ENCODE results near the gene AIF1.
"Not testable (repeated sequence)": the region's sequence is repeated elsewhere in the genome, so short reads cannot be mapped to it uniquely, and the experiment has no call there.

Gene AIF1

DNA sequence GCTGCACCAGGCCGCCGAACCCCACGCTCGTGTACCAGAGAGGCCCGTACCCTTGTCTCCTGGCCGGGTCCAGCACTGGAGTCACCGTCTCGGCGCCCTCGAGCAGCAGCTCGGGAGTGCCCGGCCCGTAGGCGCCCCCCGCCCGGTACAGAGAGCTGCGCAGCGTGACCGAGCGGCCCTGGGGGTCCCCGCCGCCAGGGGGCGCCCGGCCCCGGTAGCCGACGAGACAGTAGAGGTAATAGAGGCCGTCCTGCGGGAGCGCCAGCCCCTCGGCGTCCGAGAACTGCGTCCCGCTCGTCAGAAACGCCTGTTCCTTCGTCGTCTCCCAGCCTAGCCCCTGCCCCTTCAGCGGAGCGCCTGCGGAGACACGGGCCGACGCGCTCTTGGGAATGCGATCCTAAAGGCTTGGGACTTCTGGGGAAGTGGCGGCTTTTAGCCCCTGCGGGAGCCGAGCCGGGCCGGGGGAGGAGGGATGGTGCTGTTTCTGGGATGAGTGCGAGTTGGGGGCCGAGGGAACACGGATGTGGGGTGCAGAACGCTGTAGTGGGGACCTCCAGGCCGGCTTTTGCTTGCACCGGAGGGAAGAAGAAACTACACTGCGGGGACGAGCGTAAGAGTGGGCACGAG is 34.1 kb upstream of the AIF1 start:
- peak; percentile 86 to 88 for DNase-seq (ENCODE audit: low read depth in 2 of 2)

DNA sequence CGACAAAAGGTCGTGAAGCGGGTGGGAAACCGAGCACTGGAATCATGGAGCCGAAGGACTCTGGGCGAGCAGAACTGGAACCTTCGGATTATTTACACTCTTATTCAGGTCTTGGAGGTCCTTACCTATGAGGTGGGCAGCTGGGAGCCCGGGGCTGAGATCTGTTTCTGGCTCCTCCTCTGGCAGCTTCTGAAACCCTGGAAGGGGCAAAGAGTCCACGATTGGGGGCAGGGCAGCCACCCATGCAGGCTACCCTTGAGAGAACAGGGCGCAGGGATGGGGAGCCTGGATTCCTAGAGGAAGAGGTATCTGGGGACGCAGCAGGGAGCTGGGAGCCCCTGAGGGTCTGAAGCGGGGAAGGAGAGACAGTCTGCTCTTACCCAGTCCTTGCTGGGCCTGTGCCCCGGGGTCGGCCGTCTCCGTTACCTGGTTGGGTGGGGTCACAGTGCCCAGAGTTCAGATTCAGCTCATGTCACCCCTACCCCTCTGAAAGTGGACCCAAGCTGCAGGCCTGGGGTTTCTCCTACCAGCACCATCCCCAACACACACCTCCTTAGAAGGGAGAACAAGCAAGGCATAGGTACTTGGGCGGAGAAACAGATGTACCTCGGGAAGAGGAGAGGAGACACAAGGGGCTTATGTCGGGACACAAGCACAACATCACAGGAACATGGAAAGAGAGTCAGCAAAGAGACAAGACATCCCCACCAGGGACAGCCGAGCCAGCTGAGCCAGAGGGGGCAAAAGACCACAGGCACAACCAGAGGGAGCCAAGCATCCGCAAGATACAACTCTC is 33.4 kb upstream of the AIF1 start:
- no peak for DNase-seq (ENCODE audit: low read depth in 2 of 2)

DNA sequence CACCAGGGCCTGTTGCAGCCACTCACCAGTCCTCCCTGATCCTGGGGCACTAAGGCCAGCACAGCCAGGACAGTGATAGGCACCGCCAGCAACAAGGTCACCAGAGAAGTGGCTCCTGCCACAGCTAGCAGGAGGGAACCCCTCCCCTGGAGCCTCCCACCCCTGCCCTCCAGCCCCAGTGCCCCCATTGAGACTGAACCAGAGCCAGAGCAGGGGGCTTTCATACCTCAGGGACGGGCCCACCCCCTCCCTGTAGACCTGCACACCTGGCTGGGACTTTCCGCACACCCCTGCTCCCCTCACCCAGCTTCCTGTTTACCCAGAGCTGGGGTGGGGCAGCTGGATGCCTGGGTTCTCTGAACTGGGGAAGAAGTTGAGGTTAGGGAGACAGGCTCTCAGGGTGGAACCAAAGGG is 32.8 kb upstream of the AIF1 start, which contains the start of gene LTB:
Gene LTB, minus strand, starts transcription at position 195 of the 414 bp plus-strand sequence. Its CDS starts 7 bp downstream, at position 188.
- DNase-seq (ENCODE audit: low read depth in 2 of 2): no peak

DNA sequence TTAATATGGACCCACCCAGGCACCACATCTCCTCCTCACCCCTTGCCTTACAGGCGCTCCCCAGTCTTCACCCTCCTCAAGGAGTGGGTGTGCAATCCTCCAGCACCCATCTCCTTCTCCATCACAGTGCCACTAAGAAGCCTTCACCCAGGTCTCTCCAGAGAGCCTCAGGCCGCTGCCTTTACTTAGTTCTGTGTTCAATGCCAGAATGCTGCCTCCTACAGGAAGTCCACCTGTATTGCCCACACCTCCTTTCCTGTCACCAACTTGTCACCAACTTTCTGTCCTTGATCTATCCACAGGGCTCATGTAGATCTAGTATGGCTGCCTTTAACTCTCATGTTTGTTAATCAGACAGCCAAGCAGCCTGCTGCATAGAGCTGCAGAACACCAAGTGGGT is 29.5 kb upstream of the AIF1 start:
- DNase-seq (ENCODE audit: low read depth in 2 of 2): no peak

DNA sequence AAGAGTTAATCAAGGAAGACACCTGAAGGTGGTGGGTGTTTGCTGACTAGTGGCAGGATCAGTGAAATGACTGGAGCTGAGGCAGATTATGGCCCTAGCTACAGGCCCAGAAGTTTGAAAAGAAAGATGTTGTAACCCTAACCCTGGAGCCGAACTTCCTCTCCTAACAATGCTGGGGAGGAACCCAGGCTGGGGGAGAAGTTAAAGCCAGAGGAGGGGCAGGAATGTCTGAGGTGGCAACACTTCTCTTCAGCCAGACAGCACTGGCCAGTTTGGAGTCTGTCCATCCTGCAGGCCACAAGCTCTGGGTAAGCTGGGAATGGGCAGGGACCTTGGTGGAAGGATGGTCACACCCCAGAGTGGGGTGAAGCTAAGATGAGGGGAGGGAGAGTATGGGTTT is 29.0 kb upstream of the AIF1 start, which contains the start of gene LST1:
Gene LST1, plus strand, starts transcription at position 270 of the 400 bp plus-strand sequence. CDS start 1,023 bp downstream, outside the sequence.
- DNase-seq (ENCODE audit: low read depth in 2 of 2): no peak

DNA sequence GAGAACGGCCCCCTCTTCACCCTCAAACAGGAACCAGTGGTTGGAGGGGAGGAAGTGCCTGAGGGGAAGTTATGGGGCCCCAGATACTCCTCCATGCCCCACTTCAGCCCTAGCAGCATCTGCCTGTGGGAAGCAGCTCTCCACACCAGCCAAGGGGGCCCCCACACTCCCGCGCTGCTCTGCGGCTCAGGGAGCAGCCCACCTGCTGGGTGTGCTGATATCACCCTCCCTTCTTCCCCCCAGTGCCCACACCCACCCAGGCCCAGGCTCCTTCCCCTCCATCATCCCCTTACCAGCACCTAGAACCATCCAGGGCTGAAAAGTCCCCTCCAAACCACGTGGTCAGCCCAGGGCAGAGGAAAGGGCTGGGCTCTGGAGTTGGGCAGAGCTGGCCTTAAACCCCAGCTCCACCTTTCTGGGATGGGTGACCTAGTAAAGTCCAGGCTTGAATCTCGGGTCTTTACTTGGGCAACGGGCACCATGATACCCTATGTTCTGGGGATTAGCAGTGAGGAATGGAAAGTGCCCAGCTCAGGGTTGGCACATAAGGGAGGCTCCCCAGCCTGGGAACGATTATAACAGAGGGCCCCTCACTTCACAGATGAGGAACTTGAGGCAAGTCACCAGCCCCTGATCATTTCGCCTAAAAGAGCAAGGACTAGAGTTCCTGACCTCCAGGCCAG is 28.3 kb upstream of the AIF1 start:
- DNase-seq (ENCODE audit: low read depth in 2 of 2): no peak

DNA sequence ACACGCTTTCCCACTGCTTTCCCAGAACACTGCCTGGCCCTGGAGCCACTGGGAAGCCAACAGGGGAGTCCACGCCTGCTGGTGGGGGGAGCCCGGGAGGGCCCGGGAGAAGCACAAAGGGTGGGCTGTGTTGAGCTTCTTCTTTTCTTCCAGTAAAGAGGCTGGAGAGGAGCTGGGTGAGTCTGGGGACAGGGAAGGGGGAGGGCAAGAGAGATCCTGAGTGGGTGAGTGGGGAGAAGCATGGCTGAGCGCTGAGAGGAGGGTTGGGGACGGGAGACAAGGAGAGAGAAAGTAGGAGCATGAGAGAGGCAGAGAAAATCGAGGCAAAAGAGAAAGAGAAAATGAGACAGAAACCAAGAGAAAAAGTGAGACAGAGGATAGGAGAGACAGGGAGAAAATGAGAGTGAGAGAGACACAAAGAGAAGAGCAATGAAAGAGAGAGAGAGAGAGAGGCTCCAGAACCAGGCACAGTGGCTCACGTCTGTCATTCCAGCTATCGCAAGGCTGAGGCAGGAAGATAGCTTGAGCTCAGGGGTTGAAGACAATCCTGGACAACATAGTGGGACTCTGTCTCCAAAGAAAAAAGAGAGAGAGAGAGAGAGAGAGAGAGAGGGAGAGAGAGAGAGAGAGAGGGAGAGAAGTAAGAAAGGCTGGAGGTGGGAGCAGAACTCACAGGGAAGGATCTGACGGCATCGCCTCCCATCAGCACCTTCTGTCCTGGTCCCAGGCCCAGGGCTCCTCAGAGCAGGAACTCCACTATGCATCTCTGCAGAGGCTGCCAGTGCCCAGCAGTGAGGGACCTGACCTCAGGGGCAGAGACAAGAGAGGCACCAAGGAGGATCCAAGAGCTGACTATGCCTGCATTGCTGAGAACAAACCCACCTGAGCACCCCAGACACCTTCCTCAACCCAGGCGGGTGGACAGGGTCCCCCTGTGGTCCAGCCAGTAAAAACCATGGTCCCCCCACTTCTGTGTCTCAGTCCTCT is 26.9 kb upstream of the AIF1 start:
- no peak for DNase-seq (ENCODE audit: low read depth in 2 of 2)

DNA sequence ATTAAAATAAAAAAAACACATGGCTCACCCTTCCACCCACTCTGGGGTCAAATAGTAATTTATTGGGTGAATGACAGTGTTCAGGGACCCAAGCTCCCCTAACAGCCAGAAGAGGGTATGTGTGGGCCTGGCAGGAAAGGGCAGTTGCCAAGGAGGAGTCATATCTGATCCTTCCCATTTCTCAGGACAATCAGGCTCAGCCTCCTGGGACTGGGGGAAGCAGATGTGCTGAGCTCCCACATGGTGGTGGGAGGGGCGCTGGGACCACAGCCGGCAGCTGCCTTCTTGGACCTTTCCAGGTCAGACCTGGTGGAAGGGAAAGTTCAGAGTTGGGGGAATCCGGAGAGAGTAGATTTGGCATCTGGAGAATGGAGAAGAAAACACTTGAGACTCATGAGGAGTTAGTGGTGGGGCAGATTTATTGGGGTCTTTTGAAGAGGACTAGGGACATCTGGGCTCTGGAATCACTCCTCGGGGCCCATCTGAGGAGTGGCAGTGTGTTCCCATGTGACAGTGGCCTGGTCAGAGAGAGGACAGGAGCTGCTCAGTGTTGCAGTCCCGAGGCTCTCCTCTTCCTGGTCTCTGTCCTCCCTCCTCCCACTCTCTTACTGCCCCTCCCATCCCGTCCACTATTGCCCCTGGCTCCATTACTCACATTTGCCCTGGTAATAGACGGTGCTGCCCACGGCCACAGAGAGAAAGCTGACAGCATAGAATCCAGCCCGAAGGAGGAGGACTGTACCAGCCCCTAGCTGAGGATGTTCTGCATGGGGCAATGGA is 26.0 kb upstream of the AIF1 start:
- DNase-seq (ENCODE audit: low read depth in 2 of 2): no peak

DNA sequence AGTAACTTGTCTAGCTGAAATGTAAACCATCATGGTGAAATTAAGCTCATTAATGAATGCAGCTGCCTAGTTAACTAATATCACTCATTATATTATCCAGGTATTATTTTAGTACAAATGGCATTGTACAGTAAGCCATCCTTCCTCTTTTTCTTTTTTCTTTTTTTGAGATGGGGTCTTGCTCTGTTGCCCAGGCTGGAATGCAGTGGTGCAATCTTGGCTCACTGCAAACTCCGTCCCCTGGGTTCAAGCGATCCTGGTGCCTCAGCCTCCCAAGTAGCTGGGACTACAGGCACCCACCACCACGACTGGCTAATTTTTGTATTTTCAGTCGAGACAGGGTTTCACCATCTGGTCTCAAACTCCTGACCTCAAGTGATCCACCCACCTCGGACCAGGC is 24.3 kb upstream of the AIF1 start:
- not testable (repeated sequence) for DNase-seq (ENCODE audit: low read depth in 2 of 2)

DNA sequence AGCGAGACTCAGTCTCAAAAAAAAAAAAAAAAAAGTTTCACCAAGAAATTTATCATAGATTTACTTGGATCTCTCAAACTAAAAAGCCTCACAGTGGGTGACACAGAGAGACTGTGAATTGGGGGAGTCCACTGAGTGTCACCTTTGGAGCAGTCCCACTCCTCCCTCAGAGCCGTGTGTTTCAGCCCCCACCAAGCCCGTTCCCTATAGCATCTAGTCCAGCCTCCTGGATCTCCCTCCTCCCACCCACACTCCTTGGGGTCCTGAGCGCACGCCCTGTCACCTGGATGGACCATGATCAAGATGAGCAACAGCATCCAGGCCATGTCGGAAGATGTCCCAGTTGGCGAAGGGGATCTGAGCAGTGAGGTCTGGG is 22.6 kb upstream of the AIF1 start:
- DNase-seq (ENCODE audit: low read depth in 2 of 2): no peak

DNA sequence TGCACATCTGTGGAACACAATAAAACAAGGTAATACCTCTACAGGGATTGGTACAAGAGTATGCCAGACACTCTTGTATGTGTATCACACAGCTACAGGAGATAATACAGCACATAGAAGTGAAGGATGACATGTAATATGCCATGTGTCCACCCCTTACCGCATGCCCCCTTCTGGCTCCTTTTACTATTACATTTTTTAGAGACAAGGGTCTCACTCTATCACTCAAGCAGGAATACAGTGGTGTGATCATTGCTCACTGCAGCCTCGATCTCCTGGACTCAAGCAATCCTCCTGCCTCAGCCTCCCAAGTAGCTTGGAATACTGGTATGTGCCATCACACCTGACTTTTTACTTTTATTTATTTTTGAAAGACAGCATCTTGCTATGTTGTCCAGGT is 18.0 kb upstream of the AIF1 start:
- no peak for DNase-seq (ENCODE audit: low read depth in 2 of 2)

DNA sequence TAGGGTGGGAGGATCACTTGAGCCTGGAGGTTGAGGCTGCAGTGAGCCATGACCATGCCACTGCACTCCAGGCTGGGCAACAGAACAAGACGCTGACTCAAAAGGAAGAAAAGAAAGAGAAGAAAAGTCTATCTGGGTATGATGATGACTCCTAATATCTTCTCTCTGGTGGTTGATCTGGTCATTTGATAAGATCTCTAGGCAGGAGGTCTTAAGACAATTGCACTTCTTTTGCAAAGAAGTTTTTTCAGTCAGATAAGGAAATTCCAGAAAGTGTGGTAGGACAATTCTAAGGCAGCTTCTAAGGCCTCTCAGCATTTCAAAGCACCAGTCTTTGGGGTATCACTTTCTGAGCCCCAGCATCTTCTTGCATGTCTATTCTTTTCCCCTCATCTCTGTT is 7.7 kb upstream of the AIF1 start:
- no peak for DNase-seq (ENCODE audit: low read depth in 2 of 2)

DNA sequence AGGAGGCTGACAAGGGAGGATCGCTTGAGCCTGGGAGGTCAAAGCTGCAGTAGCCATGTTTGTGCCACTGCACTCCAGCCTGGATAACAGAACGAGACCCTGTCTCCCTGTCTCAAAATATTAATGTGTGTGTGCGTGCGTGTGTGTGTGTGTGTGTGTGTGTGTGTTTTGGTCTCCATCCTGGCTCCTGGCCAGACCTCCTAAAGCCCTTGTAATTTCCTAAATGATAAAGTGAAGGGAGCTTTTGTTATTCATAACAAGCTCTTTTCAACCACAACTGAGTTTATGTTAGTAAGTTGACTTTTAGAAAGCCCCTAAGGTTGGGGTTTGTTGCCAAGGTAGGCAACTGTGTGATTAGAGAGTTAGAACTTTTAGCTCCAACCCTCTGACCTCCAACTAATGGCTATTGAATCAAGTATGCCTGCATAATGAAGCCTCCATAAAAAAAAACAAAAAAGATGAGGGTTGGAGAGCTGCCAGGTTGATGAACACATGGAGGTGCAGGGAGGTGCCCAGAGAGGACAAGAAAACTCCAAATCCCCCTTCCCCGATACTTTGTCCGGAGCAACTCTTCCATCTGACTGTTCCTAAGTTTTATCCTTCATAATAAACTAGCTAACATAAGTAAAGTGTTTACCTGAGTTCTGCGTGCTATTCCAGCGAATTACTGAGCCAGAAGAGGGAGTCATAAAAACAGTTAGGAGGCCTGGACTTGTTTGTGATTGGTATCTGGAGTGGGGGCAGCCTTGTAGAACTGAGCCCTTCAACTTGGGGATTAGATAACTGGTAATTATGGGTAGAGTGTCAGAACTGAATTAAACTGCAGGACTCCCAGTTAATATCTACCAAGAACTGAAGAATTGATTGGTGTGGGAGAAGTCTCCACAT is 5.3 kb upstream of the AIF1 start:
- DNase-seq (ENCODE audit: low read depth in 2 of 2): no peak

DNA sequence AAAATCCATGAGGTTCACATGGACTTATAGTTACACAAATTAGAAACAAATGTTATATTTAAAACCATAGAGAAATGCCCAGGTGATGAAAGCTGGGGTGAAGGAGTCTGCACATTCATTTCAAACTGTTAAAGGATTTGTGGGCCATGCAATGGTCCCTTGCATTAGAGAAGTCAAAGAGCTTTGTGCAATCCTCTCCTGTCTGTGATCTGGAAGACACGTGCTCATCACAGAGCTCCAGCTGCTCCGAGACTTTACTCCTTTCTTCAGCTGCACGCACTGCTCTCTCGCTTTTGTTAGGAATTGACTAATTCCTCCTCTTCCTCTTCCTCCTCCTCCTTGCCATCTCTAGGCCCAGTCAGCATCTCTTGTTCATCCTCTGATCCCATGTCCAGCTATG is 4.1 kb upstream of the AIF1 start:
- no peak for DNase-seq (ENCODE audit: low read depth in 2 of 2)

DNA sequence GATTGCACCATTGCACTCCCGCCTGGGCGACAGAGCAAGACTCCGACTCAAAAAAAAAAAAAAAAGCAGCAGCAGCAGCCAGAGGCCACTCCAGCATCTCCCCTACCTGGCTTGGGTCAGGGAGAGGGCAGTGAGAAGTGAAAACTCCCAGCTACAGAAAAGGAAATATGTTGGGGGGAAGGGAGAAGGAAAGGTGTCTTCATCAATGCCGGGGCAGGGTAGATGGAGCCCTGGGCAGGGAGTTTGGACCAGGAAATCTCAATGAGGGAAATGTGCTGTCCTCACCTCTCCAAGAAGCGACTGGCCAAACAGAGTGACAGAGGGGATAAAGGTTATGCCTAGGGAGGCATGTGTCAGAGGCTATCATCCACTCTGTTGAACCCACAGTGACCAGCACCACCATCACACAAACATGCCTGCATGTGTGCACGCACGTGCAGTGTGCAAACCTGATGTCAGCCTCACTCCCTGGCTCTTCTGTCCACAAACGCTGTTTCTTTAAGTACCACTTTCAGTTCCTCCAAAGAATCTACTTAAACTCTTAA is 887 bp upstream of the AIF1 start:
- no peak for DNase-seq (ENCODE audit: low read depth in 2 of 2)

DNA sequence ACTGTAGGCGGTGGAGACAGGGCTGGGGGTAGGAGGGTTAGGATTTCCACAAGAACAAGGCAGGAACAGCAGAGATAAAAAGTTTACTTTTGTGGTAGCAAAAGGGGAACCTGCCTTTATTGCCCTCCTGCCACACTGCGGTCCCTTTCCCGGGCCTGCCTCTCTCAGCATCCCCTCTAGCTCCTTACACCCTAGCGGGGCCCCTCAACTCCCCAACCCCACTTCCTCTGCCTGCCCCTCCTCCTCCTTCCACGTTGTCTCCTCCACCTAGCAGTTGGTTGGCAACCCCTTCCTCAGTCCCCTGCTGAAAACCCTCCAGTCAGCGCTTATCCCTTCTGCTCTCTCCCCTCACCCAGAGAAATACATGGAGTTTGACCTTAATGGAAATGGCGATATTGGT is 714 bp downstream of the AIF1 start:
- no peak for DNase-seq (ENCODE audit: low read depth in 2 of 2)

DNA sequence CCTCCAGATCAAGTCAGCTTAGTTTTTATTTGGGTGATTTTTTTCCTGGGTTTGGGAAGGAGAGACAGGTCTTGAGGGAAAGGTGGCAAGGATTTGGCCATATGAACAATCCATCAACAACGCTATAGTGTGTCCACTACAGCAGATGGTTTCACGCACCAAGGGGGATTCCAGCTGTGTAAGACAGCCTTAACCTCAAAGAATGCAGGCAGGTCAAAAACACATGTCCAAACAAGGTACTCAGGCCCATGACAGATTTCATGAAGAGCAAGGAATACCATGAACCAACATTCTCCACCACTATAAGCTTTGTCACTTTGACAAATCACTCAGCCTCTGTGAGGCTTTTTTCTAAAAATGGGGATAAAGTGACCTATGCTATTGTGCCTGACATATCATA is 2.0 kb downstream of the AIF1 start:
- DNase-seq (ENCODE audit: low read depth in 2 of 2): no peak

DNA sequence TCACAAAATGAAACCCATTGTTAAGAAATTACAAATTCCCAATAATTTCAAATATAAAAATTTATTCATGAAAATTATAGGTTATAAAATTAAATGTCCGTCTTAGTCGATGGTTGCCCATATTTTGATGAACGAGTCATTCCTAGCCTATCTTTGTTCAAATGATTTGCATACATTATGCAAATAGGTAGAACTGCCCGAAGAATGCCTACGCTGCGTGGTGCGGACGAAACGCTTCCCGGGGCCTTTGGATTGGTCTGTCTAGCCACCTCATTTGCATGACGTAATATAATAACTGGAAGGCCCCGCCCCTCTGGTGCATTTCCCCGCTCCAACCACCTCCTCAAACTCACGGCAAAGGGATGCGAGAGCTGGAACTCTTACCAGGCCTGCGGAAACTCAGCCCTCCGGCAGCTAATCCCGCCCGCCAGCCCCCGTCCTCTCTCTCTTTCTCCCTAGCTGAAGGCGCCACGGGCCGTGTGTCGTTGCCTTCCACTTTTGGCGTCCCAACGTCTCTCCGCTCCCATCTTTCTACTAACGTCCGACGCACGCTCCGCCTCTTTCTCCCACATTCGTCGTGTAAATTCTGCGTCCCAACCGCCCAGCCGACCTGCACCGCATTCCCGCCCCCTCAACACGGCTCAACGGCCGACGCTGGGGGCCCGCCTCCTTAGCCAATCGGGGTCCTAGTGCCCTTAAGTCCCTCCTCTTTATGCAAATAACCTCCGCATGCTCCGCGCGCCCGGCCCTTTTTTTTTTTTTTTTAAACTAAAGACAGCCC is 5.0 kb downstream of the AIF1 start:
- peak; percentile 96 to 97 for DNase-seq (ENCODE audit: low read depth in 2 of 2)
